ENCODE measurements around the gene SLC46A2. TPM values are rescaled to one million over a fixed set of nuclear protein-coding genes. Genes with fewer than 3 reads are reported as not detected.

SLC46A2 gene
- total RNA-seq, 4 donors from 2014 or later = 0.27 TPM; not detected in 3

- H3K4me3 ChIP-seq (replicated peaks in 1 of 3) = no peak overlapping the region
- no peaks in the 10 kb centered on the region for H3K27me3 ChIP-seq
- no peak overlapping the region for H3K27ac ChIP-seq
- TF ChIP-seq POLR2A (IDR thresholded peaks at IDR 0.05) = no peak
- no peak for TF ChIP-seq CTCF (IDR thresholded peaks at IDR 0.05)
- H3K9me3 ChIP-seq = no peaks in the 10 kb centered on the region
- WGBS, 2 donors = 67% methylated on average over 13 of the region's 13 CpGs
- no peak for DNase-seq
- no peaks in the 10 kb centered on the region for H3K36me3 ChIP-seq
- intact Hi-C loops (cut with DNase I) = no loop called here
- H3K4me1 ChIP-seq = no peaks in the 10 kb centered on the region
Measured at GRCh38 chr9:112852741-112853504, 37.8 kb downstream of the SLC46A2 start.

DNA sequence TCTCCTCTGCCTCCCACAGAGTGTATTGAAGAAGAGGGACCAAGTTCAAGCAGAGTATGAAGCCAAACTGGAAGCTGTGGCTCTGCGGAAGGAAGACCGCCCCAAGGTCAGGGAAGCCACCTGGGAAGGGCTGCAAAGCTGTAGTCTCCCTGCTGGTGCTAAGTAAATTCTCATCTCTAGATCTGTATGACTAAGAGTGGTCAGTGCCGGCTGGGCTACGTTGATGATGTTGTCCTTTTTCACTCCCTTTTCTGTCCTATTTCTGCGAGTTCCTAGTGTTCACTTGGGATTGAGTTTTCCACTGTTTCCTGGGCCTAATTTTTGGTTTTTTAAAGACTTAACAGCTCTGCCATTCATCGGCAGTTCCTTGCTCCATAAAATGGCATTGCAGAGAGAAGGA lies 39.8 kb downstream of the SLC46A2 start:
- intact Hi-C loops (cut with DNase I) = no loop called here
- 92 to 96% methylated on average over 6 of the region's 6 CpGs for WGBS, 2 donors

GRCh38 chr9:112849363-112849922 lies 41.2 kb downstream of the SLC46A2 start:
- no peaks in the 10 kb centered on the region for H3K36me3 ChIP-seq
- no peak overlapping the region for H3K27ac ChIP-seq
- no peaks in the 10 kb centered on the region for H3K9me3 ChIP-seq
- H3K4me1 ChIP-seq = peaks cover 0 to 7% of the 10 kb centered on the region in 2 donors
- no peaks in the 10 kb centered on the region for H3K27me3 ChIP-seq
- 82% methylated on average over 6 of the region's 6 CpGs for WGBS, 2 donors
- TF ChIP-seq POLR2A (IDR thresholded peaks at IDR 0.05) (no peak), CTCF (IDR thresholded peaks at IDR 0.05) (no peak)
- intact Hi-C loops (cut with DNase I) = no loop called here
- no peak overlapping the region for H3K4me3 ChIP-seq (replicated peaks in 1 of 3)
- no peak for DNase-seq

More for the DNA sequence above, 39.8 kb downstream of the SLC46A2 start:
- H3K9me3 ChIP-seq = no peaks in the 10 kb centered on the region
- no peak overlapping the region for H3K4me3 ChIP-seq (replicated peaks in 1 of 3)
- no peaks in the 10 kb centered on the region for H3K36me3 ChIP-seq
- no peaks in the 10 kb centered on the region for H3K27me3 ChIP-seq
- no peak for DNase-seq
- TF ChIP-seq POLR2A (IDR thresholded peaks at IDR 0.05) (no peak), CTCF (IDR thresholded peaks at IDR 0.05) (no peak)
- H3K27ac ChIP-seq = no peak overlapping the region
- no peaks in the 10 kb centered on the region for H3K4me1 ChIP-seq

DNA sequence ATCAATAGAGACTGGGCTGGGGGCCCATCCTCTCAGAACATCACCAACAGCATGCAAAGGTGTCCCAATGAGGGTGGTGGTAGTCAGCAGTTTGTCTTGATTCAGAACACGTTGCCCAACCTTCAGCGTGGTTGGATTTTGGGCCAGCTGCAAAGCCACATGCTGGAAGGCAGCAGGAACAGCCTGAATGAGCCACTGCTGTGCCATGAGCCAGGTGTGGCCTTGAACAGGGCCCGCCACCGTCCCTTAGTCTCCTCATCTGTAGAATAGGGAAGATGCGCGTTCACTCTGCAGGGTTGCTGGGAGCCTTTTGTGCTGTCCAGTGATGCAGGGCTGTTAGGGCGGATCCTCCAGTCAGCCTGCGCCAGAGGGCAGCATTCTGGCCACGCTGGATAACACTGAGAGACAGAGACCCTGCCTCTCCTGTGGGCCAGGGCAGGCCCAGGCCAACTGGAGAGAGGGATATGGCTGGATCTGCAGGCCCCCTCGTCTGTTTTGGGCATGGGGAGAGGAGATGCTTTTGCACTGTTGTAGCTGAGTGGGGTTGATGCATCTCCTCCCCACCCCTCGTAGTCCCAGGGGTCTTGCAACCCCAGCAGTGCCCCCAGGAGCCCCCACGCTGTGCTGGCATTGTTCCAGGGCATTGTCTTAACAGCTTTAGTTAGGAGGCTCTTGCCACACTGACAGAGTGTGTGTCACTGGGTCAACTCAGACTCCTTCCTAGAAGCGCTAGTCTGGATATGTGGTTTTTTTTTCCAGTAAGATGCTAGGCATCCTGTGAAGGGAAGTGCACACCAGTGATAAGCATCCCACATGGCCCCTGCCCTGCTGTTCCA lies 42.1 kb downstream of the SLC46A2 start:
- H3K9me3 ChIP-seq = no peaks in the 10 kb centered on the region
- no peak overlapping the region for H3K27ac ChIP-seq
- intact Hi-C loops (cut with DNase I) = no loop called here
- H3K36me3 ChIP-seq = no peaks in the 10 kb centered on the region
- H3K27me3 ChIP-seq = no peaks in the 10 kb centered on the region
- DNase-seq = no peak
- no peak overlapping the region for H3K4me3 ChIP-seq (replicated peaks in 1 of 3)
- 87 to 94% methylated on average over 6 to 13 of the region's 13 CpGs for WGBS, 2 donors
- peaks cover 0 to 7% of the 10 kb centered on the region in 2 donors for H3K4me1 ChIP-seq
- no peak for TF ChIP-seq CTCF (IDR thresholded peaks at IDR 0.05)
- TF ChIP-seq POLR2A (IDR thresholded peaks at IDR 0.05) = no peak
